Measurements from ENCODE around the gene LMF1.

- TF ChIP-seq CTCF (IDR thresholded peaks at IDR 0.05) (no peak), ZFX (IDR thresholded peaks at IDR 0.05; ENCODE audit: borderline replicate concordance) (no peak)
These were observed 5.7 kb upstream of the LMF1 start for GRCh38 chr16:976389-976931.
